Activated CD4-positive, alpha-beta T cell treated with anti-CD3 and anti-CD28 coated beads, Interleukin-2, amount 10 ng/mL, durations not matched to agents 7 days and 5 days (primary cell): ENCODE results near the gene FAM120A. TPM values are rescaled to one million over a fixed set of nuclear protein-coding genes. Genes with fewer than 3 reads are reported as not detected.
A peak's percentile ranks its signal among the peaks of the same experiment; 100 is the strongest.

ENCODE experiments used
- CTCF ChIA-PET: fragments of 350-600 bp; sonication (Branson Sonifier 250); formaldehyde crosslinking; loops from one replicate; lab custom pipeline; 2021; ENCODE audit warnings: antibody characterized with exemption; lab: Charles Lee
- POLR2A ChIA-PET: fragments of 350-600 bp; sonication (Branson Sonifier 250); formaldehyde crosslinking; loops from one replicate; lab custom pipeline; 2021; ENCODE audit warnings: antibody characterized with exemption; lab: Charles Lee
- DNase-seq: peaks from one replicate; pipeline ENCODE4 v3.0.0-alpha.2; 2020
- H3K27ac Mint-ChIP-seq: one replicate; pipeline ENCODE4 v1.8.0; 2021; ENCODE audit warnings: mild to moderate bottlenecking, moderate library complexity, mixed read lengths
- H3K27me3 Mint-ChIP-seq: one replicate; pipeline ENCODE4 v1.8.0; 2021; ENCODE audit warnings: mixed read lengths
- H3K36me3 Mint-ChIP-seq: one replicate; pipeline ENCODE4 v1.8.0; 2021; ENCODE audit warnings: low read depth, mixed read lengths
- H3K4me1 Mint-ChIP-seq: one replicate; pipeline ENCODE4 v1.8.0; 2021; ENCODE audit warnings: mixed read lengths
- H3K4me3 Mint-ChIP-seq: one replicate; pipeline ENCODE4 v1.8.0; 2021; ENCODE audit warnings: mild to moderate bottlenecking, moderate library complexity, mixed read lengths
- H3K9me3 Mint-ChIP-seq: one replicate; pipeline ENCODE4 v1.8.0; 2021; ENCODE audit warnings: mixed read lengths
- total RNA-seq, 2 experiments: library from RNA; stranded (reverse); gene quantifications; one replicate each; pipeline ENCODE4 v1.2.3, GENCODE V29; 2021

The FAM120A gene
- total RNA-seq, 2 experiments from 2014 or later: 118 to 135 TPM

GRCh38 chr9:93531374-93531773 lies 79.9 kb downstream of the FAM120A start:
- peaks cover 9% of the 10 kb centered on the region for H3K4me1 Mint-ChIP-seq
- H3K27ac Mint-ChIP-seq: no peak overlapping the region
- peaks cover 53% of the 10 kb centered on the region for H3K36me3 Mint-ChIP-seq
- no peaks in the 10 kb centered on the region for H3K9me3 Mint-ChIP-seq
- POLR2A ChIA-PET: no interaction called here
- no peak overlapping the region for H3K4me3 Mint-ChIP-seq
- no peak for DNase-seq
- no peaks in the 10 kb centered on the region for H3K27me3 Mint-ChIP-seq
- CTCF ChIA-PET: no interaction called here

DNA sequence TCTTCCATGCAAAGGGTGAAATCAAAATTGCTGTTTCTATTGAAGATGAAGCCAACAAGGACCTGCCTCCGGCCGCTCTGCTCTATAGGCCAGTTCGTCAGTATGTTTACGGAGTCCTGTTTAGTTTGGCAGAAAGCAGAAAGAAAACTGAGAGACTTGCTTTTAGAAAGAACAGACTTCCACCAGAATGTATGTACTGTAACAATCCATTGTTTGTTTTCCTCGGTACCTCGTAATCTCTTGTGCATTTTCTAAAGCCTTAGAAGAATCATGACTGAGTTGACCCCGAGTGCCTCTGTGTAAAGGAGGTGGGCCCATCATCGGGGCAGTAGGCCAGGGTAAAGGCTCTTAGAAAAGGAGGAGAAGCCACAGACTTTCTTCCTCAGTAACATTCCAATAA lies 80.7 kb downstream of the FAM120A start:
- peaks cover 53% of the 10 kb centered on the region for H3K36me3 Mint-ChIP-seq

GRCh38 chr9:93533863-93534262 lies 82.4 kb downstream of the FAM120A start:
- Mint-ChIP-seq H3K36me3 (peaks cover 50% of the 10 kb centered on the region), H3K4me3 (no peak overlapping the region), H3K9me3 (no peaks in the 10 kb centered on the region), H3K27ac (peak overlapping the region; percentile 44), H3K27me3 (no peaks in the 10 kb centered on the region), H3K4me1 (peaks cover 7% of the 10 kb centered on the region)
- DNase-seq: no peak
- POLR2A ChIA-PET: no interaction called here
- CTCF ChIA-PET: no interaction called here

More for the DNA sequence above, 80.7 kb downstream of the FAM120A start:
- ChIA-PET CTCF (no interaction called here), POLR2A (no interaction called here)
- Mint-ChIP-seq H3K4me1 (peaks cover 9% of the 10 kb centered on the region), H3K27ac (no peak overlapping the region), H3K27me3 (no peaks in the 10 kb centered on the region), H3K9me3 (no peaks in the 10 kb centered on the region), H3K4me3 (no peak overlapping the region)
- DNase-seq: no peak

DNA sequence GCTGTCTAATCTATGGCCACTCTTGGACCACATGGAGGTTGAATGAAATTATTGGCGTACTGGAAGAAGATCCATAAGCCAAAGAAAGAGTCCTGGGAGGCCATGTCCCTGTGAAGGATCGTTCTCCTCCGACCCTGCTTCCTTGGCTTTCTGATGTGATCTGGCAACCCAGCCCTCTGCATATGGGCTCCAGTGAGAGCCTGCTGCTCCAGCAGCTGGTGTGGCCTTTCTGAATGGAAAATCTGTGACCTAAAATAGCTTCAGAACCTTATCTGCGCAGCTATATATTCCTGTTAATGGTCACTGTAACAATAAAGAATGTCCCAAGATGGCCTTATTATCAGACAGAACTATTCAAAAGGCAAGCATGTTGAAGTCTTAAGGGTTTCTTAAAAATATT lies 84.7 kb downstream of the FAM120A start:
- no peak overlapping the region for H3K27ac Mint-ChIP-seq

DNA sequence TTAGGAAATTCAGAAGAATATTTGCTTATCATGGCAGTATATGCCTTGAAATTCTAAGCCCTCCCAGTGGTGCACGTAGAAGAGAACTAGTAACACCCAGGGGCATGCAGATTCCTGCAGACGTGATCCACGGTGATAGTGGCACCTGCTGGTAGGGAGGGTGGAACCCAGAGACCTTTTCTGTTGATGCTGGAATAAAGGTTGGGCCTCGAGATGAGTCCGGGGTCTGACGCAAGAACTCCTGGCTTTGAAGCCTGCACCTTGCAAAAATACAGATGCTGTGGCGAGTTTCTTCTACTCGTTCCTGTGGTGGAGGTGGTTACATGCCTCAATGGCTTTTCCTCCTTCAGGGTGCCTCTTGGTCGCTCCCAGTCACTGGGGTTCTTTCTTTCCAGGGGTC lies 85.4 kb downstream of the FAM120A start:
- H3K9me3 Mint-ChIP-seq: no peaks in the 10 kb centered on the region
- H3K4me3 Mint-ChIP-seq: no peak overlapping the region
- no peaks in the 10 kb centered on the region for H3K27me3 Mint-ChIP-seq
- ChIA-PET CTCF (no interaction called here), POLR2A (no interaction called here)
- no peak for DNase-seq
- peaks cover 41% of the 10 kb centered on the region for H3K36me3 Mint-ChIP-seq
- peaks cover 7% of the 10 kb centered on the region for H3K4me1 Mint-ChIP-seq
- no peak overlapping the region for H3K27ac Mint-ChIP-seq

More for the DNA sequence above, 84.7 kb downstream of the FAM120A start:
- Mint-ChIP-seq H3K9me3 (no peaks in the 10 kb centered on the region), H3K27me3 (no peaks in the 10 kb centered on the region), H3K4me3 (no peak overlapping the region), H3K36me3 (peaks cover 44% of the 10 kb centered on the region), H3K4me1 (peaks cover 7% of the 10 kb centered on the region)
- no peak for DNase-seq
- POLR2A ChIA-PET: no interaction called here
- CTCF ChIA-PET: no interaction called here

- no peak for DNase-seq
- CTCF ChIA-PET: no interaction called here
- Mint-ChIP-seq H3K4me1 (no peaks in the 10 kb centered on the region), H3K27ac (no peak overlapping the region), H3K4me3 (no peak overlapping the region), H3K27me3 (no peaks in the 10 kb centered on the region), H3K36me3 (peaks cover 28% of the 10 kb centered on the region), H3K9me3 (no peaks in the 10 kb centered on the region)
- POLR2A ChIA-PET: interaction anchor here (0.7 kb wide), 1 partner anchor 16 kb away, joined by 3 read pairs; no protein-coding TSS in a partner anchor
Observed at GRCh38 chr9:93540305-93540704, 88.8 kb downstream of the FAM120A start.

DNA sequence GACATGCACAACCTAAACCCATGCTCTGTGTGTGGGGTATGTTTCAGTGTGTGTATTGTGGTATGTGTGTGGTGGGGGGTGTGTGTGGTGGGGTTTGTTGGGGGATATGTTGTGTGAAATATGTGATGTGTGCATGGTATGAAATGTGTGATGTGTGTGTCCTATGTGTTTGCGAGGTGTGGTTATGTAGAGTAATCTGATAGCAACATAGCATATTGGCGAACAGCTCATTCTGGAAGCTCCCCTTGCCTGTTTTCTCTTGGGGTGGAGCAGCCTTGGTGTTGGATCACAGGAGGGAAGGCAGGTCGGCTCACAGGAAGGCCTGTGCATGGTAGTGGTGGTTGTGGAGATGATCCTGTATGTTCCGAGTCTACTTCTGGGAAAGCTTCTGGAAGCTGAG lies 89.5 kb downstream of the FAM120A start:
- no peaks in the 10 kb centered on the region for H3K9me3 Mint-ChIP-seq
- H3K4me3 Mint-ChIP-seq: no peak overlapping the region
- H3K27me3 Mint-ChIP-seq: no peaks in the 10 kb centered on the region
- no peaks in the 10 kb centered on the region for H3K4me1 Mint-ChIP-seq
- no peak for DNase-seq
- H3K27ac Mint-ChIP-seq: no peak overlapping the region
- CTCF ChIA-PET: no interaction called here
- POLR2A ChIA-PET: interaction anchor here (0.7 kb wide), 1 partner anchor 17 kb away, joined by 3 read pairs; no protein-coding TSS in a partner anchor
- peaks cover 28% of the 10 kb centered on the region for H3K36me3 Mint-ChIP-seq

GRCh38 chr9:93541581-93542349 lies 90.3 kb downstream of the FAM120A start:
- no peaks in the 10 kb centered on the region for H3K27me3 Mint-ChIP-seq
- no peaks in the 10 kb centered on the region for H3K9me3 Mint-ChIP-seq
- H3K4me3 Mint-ChIP-seq: no peak overlapping the region
- no peak overlapping the region for H3K27ac Mint-ChIP-seq
- DNase-seq: no peak
- POLR2A ChIA-PET: no interaction called here
- no peaks in the 10 kb centered on the region for H3K4me1 Mint-ChIP-seq
- H3K36me3 Mint-ChIP-seq: peaks cover 35% of the 10 kb centered on the region
- CTCF ChIA-PET: no interaction called here

DNA sequence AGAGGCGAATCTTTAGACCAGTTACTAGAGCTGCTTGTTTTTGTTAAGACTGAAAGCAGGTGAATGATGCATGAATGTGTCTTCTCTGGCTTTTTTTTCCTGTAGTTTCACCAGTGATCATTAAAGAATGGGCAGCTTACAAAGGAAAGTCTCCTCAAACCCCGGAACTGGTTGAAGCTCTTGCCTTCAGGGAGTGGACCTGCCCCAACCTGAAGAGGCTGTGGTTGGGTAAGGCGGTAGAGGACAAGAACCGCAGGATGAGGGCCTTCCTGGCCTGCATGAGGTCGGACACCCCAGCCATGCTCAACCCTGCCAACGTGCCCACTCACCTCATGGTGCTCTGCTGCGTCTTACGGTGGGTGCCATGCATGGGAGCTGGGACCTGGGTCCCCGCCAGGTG lies 91.6 kb downstream of the FAM120A start:
- H3K36me3 Mint-ChIP-seq: peaks cover 39% of the 10 kb centered on the region
- CTCF ChIA-PET: no interaction called here
- H3K4me1 Mint-ChIP-seq: no peaks in the 10 kb centered on the region
- H3K4me3 Mint-ChIP-seq: no peak overlapping the region
- no peaks in the 10 kb centered on the region for H3K9me3 Mint-ChIP-seq
- DNase-seq: no peak
- POLR2A ChIA-PET: no interaction called here
- no peak overlapping the region for H3K27ac Mint-ChIP-seq
- no peaks in the 10 kb centered on the region for H3K27me3 Mint-ChIP-seq

- Mint-ChIP-seq H3K4me1 (no peaks in the 10 kb centered on the region), H3K36me3 (peaks cover 43% of the 10 kb centered on the region), H3K27me3 (no peaks in the 10 kb centered on the region), H3K9me3 (no peaks in the 10 kb centered on the region), H3K4me3 (no peak overlapping the region), H3K27ac (no peak overlapping the region)
- CTCF ChIA-PET: interaction anchor here (1.1 to 3.2 kb wide), 2 partner anchors 13 to 19 kb away, joined by 3 to 11 read pairs; no protein-coding TSS in a partner anchor
- no peak for DNase-seq
- POLR2A ChIA-PET: no interaction called here
Observed at GRCh38 chr9:93546356-93546755, 94.9 kb downstream of the FAM120A start.

GRCh38 chr9:93549611-93550010 lies 98.1 kb downstream of the FAM120A start:
- no peak for DNase-seq
- ChIA-PET POLR2A (no interaction called here), CTCF (interaction anchor here (0.5 to 2.2 kb wide), 2 partner anchors 17 to 1983 kb away, joined by 3 to 10 read pairs; no protein-coding TSS in a partner anchor)
- Mint-ChIP-seq H3K36me3 (peaks cover 50% of the 10 kb centered on the region), H3K4me3 (no peak overlapping the region), H3K9me3 (no peaks in the 10 kb centered on the region), H3K4me1 (no peaks in the 10 kb centered on the region), H3K27ac (no peak overlapping the region), H3K27me3 (no peaks in the 10 kb centered on the region)

DNA sequence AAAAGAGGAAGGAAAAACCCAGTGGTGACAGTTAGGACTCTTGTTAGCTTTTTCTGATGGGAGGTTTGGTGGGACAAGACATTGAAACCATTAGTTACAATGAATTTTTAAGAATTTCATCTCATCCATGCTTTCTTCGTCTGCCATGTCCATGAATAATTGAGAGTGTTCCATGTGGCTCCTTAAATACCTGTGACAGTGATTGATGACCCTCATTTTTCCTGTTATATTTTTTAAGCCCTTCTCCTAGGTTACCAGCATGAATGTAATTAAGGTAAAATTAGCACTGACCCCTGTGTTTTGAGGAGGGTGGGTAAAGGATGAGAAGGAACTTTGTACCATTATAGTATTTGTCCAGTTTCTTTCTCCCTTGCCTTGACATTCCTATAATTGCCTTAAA lies 101.4 kb downstream of the FAM120A start:
- no peaks in the 10 kb centered on the region for H3K9me3 Mint-ChIP-seq
- H3K4me3 Mint-ChIP-seq: no peak overlapping the region
- no peak overlapping the region for H3K27ac Mint-ChIP-seq
- H3K4me1 Mint-ChIP-seq: no peaks in the 10 kb centered on the region
- peaks cover 45% of the 10 kb centered on the region for H3K36me3 Mint-ChIP-seq
- POLR2A ChIA-PET: no interaction called here
- no peaks in the 10 kb centered on the region for H3K27me3 Mint-ChIP-seq
- CTCF ChIA-PET: interaction anchor here (1.4 to 2.9 kb wide), 2 partner anchors 8 to 13 kb away, joined by 4 to 14 read pairs; no protein-coding TSS in a partner anchor
- no peak for DNase-seq

DNA sequence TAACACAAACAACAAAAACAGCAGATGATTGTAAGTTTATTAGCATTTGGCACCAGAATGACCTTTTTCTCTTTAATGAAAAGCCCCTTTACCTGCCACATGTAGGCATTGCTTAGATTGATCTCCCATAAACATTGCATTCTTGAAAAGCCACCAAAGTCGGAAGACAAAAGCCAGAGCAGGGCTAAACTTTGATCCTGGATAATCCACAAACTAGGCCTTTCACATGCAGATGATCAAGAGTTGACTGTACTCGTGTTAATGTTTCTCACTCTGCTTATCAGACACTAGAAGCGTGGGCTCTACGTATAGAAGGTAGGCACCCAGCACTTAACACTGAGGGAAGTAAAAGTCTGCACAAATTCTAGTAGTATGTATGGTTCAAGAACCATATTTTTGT lies 103.9 kb downstream of the FAM120A start:
- H3K27ac Mint-ChIP-seq: no peak overlapping the region
- peaks cover 52% of the 10 kb centered on the region for H3K36me3 Mint-ChIP-seq
- ChIA-PET POLR2A (no interaction called here), CTCF (interaction anchor here (4.8 kb wide), 1 partner anchor 11 kb away, joined by 16 read pairs; no protein-coding TSS in a partner anchor)
- no peak for DNase-seq
- no peak overlapping the region for H3K4me3 Mint-ChIP-seq
- no peaks in the 10 kb centered on the region for H3K4me1 Mint-ChIP-seq
- H3K27me3 Mint-ChIP-seq: no peaks in the 10 kb centered on the region
- no peaks in the 10 kb centered on the region for H3K9me3 Mint-ChIP-seq
